ENCODE measurements around the gene SUCLG1.

DNA sequence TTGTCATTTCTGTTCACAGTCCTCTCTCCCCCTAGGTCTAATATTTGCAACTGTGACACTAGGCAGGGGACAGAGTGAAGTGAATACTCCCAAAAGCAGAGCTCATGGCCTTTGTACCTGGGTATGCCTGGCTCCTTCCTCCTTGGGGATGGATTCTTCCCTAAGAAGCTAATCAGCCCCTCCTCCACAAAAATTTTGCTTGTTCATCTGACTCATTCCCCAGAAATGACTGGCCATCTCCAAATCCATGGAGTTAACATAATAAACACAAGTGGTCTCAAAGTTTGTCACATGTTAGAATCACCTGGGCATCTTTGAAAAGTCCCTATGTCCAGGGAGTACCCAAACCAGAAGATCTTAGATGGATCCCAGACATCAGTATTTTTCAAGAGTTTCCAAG lies 65.3 kb downstream of the SUCLG1 start:
- TF ChIP-seq EZH2 (IDR thresholded peaks at IDR 0.05): no peak
- no peak for TF ChIP-seq POLR2AphosphoS5 (IDR thresholded peaks at IDR 0.05; ENCODE audit: borderline replicate concordance, low read depth, low read length)
- TF ChIP-seq FOXP2 (optimal IDR thresholded peaks at IDR 0.05; ENCODE audit: control extremely low read depth, extremely low read length, insufficient read depth): no peak

Data from SK-N-MC (cell line).